HG03095 (cell line): Measurements from ENCODE around the gene URB2.
A peak's percentile ranks its signal among the peaks of the same experiment; 100 is the strongest.

ENCODE experiments used
- ATAC-seq: cut with Tn5 transposase; IDR thresholded peaks from one replicate; pipeline ENCODE4 v1.9.1; 2021; ENCODE audit warnings: moderate library complexity; ENCODE audit not compliant: unreplicated experiment

URB2 gene

GRCh38 chr1:229643996-229644745 lies 18.1 kb downstream of the URB2 start:
- no peak for ATAC-seq

GRCh38 chr1:229645324-229645993 lies 19.4 kb downstream of the URB2 start:
- no peak for ATAC-seq

- no peak for ATAC-seq
These were observed 22.4 kb downstream of the URB2 start for GRCh38 chr1:229648406-229648805.

- no peak for ATAC-seq
These were observed 24.0 kb downstream of the URB2 start for GRCh38 chr1:229650045-229650444.

GRCh38 chr1:229651546-229651945 lies 25.5 kb downstream of the URB2 start:
- ATAC-seq = no peak

- no peak for ATAC-seq
These were observed 27.4 kb downstream of the URB2 start for GRCh38 chr1:229653420-229653819.

GRCh38 chr1:229655781-229656180 lies 29.7 kb downstream of the URB2 start:
- no peak for ATAC-seq

GRCh38 chr1:229657993-229658755 lies 32.1 kb downstream of the URB2 start:
- ATAC-seq = peak; percentile 49

- ATAC-seq = peak; percentile 75
These were observed 35.2 kb downstream of the URB2 start for GRCh38 chr1:229661022-229661877.

GRCh38 chr1:229661897-229662296 lies 35.9 kb downstream of the URB2 start:
- no peak for ATAC-seq

GRCh38 chr1:229664133-229664689 lies 38.2 kb downstream of the URB2 start:
- ATAC-seq = no peak

- no peak for ATAC-seq
These were observed 40.0 kb downstream of the URB2 start for GRCh38 chr1:229665912-229666558.

- no peak for ATAC-seq
These were observed 40.5 kb downstream of the URB2 start for GRCh38 chr1:229666585-229666984.

GRCh38 chr1:229669333-229669732 lies 43.3 kb downstream of the URB2 start:
- ATAC-seq = no peak

- ATAC-seq = no peak
These were observed 45.3 kb downstream of the URB2 start for GRCh38 chr1:229671310-229671709.

GRCh38 chr1:229672246-229672645 lies 46.2 kb downstream of the URB2 start:
- ATAC-seq = no peak

- no peak for ATAC-seq
These were observed 48.0 kb downstream of the URB2 start for GRCh38 chr1:229674042-229674441.

- no peak for ATAC-seq
These were observed 49.3 kb downstream of the URB2 start for GRCh38 chr1:229675396-229675795.

- ATAC-seq = no peak
These were observed 59.1 kb downstream of the URB2 start for GRCh38 chr1:229685149-229685548.

- no peak for ATAC-seq
These were observed 63.2 kb downstream of the URB2 start for GRCh38 chr1:229689273-229689672.
